ENCODE measurements around the gene PKDREJ.
"Not testable (repeated sequence)": the region's sequence is repeated elsewhere in the genome, so short reads cannot be mapped to it uniquely, and the experiment has no call there.

DNA sequence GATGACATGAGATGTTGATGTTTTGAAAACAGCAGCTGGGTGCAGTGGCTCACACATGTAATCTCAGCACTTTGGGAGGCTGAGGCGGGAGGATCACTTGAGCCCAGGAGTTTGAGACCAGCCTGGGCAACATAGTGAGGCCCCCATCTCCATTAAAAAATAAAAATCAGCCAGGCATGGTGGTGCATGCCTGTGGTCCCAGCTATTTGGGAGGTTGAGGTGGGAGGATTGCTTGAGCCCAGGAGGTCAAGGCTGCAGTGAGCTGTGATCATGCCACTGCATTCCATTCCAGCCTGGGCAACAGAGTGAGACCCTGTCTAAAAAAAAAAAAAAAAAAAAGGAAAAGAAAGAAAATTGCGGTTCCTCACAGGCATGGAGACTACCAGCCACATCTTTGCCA, 49.7 kb upstream of the PKDREJ start:
- TF ChIP-seq, protein P1, sequence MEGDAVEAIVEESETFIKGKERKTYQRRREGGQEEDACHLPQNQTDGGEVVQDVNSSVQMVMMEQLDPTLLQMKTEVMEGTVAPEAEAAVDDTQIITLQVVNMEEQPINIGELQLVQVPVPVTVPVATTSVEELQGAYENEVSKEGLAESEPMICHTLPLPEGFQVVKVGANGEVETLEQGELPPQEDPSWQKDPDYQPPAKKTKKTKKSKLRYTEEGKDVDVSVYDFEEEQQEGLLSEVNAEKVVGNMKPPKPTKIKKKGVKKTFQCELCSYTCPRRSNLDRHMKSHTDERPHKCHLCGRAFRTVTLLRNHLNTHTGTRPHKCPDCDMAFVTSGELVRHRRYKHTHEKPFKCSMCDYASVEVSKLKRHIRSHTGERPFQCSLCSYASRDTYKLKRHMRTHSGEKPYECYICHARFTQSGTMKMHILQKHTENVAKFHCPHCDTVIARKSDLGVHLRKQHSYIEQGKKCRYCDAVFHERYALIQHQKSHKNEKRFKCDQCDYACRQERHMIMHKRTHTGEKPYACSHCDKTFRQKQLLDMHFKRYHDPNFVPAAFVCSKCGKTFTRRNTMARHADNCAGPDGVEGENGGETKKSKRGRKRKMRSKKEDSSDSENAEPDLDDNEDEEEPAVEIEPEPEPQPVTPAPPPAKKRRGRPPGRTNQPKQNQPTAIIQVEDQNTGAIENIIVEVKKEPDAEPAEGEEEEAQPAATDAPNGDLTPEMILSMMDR (conservative IDR thresholded peaks at IDR 0.05; ENCODE audit: low read length), result not testable (repeated sequence)
- TF ChIP-seq EZH2phosphoT487 (IDR thresholded peaks at IDR 0.05; ENCODE audit: borderline replicate concordance, low read depth, low read length), result not testable (repeated sequence)
